HG03457 (cell line): ENCODE measurements around the gene PPP2R5C.
"Not testable (repeated sequence)": the region's sequence is repeated elsewhere in the genome, so short reads cannot be mapped to it uniquely, and the experiment has no call there.

ENCODE experiments used
- ATAC-seq: cut with Tn5 transposase; IDR thresholded peaks from one replicate; pipeline ENCODE4 v1.9.1; 2021; ENCODE audit warnings: moderate number of reproducible peaks; ENCODE audit not compliant: unreplicated experiment

The PPP2R5C gene

DNA sequence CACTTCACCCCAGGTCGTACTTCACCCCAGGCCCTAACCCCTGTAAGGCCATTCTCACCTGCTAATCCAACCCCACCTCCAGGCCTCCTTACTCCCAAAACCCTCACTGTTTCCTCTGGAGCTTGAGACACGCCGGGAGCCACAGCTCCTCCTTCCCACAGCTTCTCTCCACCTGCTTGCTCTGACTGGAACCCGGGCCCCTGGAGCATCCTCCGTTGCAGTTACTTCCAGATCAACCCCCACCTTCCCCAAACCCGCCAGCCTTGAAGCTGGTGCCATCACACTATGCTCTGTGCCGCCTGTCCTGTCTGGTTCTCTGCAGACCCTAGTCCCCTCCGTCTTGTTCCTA lies 34.6 kb upstream of the PPP2R5C start:
- no peak for ATAC-seq

DNA sequence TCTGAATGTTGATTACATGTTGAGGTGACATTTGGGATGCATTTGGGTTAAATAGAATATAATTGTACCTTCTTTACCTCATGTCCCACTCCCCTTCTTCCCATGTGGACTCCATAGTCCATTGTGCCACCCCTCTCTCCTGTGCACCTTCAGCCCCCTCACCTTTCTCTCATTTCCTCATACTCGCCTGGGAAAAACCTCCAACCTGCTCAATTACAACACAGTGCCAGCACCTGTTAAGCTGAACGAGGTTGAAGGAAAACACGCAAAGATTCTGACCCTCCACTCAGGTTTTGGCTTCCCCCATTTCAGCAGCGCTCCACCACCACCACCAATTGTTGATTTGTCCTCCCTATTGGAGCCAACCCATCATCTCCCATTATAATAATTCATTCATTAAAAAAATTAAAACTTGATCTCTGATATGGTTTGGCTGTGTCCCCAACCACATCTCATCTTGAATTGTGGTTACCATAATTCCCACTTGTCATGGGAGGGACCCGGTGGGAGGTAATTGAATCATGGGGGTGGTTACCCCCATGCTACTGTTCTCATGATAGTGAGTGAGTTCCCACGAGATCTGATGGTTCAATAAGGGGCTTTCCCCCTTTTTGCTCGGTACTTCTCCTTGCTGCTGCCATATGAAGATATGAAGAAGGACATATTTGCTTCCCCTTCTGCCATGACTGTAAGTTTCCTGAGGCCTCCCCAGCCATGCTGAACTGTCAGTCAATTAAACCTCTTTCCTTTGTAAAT lies 33.7 kb upstream of the PPP2R5C start:
- ATAC-seq: no peak

- ATAC-seq: no peak
Measured at GRCh38 chr14:101728367-101728742, 33.2 kb upstream of the PPP2R5C start.

GRCh38 chr14:101729382-101729781 lies 32.1 kb upstream of the PPP2R5C start:
- no peak for ATAC-seq

- ATAC-seq: not testable (repeated sequence)
Measured at GRCh38 chr14:101730157-101730556, 31.4 kb upstream of the PPP2R5C start.

DNA sequence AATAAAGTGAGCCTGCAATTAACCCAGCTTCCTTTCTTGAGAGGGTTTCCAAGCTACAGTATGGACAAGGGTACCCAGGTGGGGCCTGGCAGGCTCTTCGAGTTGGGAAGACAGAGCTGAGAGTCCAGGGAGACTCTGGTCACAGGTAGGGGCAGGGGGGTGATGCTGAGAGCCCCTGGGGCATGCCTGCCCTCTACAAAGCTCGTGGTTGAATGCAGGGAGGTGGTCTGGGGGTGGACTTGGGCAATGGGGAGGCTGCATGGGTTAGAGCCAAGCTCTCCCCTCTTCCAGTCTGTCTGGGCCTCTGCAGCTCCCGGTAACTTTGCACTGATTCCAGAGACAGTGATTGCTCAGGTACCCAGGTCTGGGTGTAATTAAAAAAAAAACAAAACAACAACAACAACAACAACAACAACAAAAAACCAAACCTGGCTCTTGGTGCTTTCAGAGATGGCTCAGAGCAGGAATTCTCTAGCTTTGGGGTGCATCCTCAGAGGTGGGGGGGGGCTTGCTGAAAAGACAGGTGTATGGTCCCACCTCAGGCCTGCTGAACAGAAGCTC lies 30.8 kb upstream of the PPP2R5C start:
- no peak for ATAC-seq

DNA sequence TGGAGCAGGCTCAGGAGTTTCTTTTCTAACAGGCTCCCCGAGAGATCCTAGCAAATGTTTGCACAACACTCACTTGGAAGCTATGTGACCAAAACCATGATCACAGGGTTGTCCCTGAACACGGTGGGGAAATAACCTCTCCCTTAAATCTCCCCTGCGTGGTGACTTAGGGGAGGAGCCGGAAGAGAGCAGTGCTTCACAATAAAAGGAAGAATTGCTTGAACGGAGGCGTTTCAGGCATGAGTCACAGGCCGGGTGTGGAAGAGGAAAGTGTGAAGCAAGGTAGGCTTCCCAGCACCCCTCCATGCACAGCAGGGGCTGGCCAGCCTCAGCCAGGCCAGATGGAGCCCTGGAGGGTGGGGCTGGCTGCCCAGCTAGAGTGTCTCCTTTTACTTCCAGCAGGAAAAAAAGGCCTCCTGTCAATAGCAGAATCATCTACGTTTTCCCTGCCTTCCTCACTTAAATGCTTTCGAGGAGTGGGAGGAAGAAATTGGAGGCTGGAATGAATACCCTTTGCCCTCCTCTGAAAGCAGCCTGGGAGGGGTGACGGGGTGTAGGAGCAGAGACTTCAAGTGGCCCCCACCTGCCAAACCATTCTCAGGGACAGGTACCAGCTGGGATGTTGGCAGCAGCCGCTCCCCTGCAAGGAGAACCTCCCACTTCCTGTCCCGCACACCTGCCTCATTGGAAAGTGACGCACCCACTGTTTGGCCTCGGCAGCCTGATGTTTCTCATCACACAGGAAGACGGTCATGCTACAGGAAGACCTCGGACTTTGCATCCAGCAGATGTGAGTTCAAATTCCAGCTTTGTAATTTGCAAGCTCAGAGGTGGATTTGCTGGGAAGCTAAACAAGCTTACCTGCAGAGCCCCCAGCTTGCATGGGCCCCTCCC lies 30.1 kb upstream of the PPP2R5C start:
- peak; percentile 56 for ATAC-seq

GRCh38 chr14:101732118-101732517 lies 29.4 kb upstream of the PPP2R5C start:
- ATAC-seq: no peak

GRCh38 chr14:101733211-101733610 lies 28.3 kb upstream of the PPP2R5C start:
- no peak for ATAC-seq

- no peak for ATAC-seq
Measured at GRCh38 chr14:101734246-101734847, 27.2 kb upstream of the PPP2R5C start.

DNA sequence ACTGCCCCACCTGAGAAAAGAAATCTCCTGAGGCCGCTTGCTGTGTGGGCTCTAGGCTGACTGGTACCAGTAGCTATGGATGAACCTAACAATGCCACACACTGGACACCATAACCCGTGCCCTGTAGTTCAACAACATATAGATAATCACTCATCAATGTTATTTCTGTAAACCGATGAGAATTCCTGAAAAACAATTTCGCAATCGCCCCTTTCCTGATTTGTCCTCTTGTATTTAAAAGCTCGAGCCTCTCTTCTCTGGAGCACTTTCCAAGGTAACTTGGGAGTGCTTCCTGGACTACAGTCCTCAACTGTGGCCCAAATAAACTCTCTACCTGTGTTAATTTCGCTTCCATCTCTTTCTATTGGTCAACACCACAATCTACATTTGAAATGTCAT lies 26.1 kb upstream of the PPP2R5C start:
- no peak for ATAC-seq

- no peak for ATAC-seq
Measured at GRCh38 chr14:101736071-101736470, 25.4 kb upstream of the PPP2R5C start.

- ATAC-seq: no peak
Measured at GRCh38 chr14:101736585-101736984, 24.9 kb upstream of the PPP2R5C start.

DNA sequence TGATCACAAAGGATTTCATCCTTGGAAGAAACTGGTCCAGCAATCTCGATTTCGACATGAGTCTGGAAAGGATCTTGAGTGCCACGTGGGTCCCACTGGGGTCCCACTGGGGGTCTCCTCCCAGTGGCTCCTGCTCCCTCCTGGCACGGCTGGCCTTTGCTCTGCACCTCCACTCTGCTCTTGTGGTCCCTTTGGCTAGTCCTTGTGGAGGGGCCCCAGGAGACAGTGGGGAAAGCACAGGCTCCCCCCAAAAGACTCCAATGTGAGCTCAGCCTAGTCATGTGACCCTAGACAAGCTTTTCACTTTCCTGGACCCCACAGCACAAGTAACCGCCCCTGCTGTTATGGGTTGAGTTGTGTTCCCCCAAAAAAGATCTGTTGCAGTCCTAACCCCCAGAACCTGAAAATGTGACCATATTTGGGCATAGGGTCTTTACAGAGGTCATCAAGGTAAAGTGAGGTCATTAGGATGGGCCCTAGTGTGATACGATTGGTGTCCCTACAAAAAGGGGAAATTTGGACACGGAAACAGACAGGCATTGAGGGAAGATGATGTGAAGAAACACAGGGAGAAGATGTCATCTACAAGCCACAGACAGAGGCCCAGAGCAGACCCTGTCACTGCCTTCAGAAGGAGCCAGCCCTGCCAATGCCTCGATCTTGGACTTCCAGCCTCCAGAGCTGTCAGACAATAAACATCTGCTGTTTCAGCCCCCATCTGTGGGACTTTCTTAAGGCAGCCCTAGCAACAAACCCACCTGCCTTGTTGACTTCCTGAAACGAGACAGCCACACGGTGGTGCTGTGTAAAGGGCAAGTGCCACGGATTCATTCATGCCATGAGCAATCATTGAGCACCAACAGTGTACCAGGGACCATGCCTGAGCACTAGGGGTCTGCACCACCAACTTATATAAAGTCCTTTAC lies 23.8 kb upstream of the PPP2R5C start:
- ATAC-seq: no peak

- ATAC-seq: no peak
Measured at GRCh38 chr14:101738703-101739320, 22.7 kb upstream of the PPP2R5C start.

DNA sequence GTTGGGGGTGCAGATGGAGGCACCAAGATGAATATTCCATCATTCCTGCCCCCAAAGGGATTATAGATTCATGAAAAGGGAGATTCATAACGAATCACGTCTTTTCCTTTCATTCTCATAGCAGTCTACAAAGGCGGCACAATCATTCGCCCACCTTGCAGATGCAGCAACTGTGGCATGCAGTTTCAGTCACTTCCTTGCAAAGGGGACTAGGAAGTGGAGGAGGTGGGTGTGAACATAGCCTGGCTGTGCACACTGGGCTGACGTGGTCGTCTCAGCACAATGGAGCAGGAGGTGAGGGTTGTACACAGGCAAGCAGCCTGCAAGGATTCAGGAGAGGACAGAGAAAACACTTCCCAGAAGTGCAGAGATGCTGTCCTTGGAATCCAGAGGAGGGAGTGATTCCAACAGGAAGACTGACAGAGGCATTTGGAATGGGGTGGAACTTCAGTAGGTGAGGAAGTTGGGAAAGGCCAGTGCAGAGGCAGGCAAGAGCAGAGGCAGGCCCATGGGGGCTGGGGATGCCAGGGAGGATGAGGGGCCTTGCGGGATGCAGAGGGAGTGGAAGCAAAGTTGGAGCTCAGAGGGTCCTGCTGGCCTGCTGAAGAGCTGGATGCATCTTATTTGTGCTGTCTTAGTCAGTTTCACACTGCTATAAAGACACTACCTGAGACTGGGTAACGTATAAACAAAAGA lies 21.9 kb upstream of the PPP2R5C start:
- ATAC-seq: no peak

GRCh38 chr14:101740981-101741380 lies 20.5 kb upstream of the PPP2R5C start:
- no peak for ATAC-seq

GRCh38 chr14:101743701-101744100 lies 17.8 kb upstream of the PPP2R5C start:
- ATAC-seq: no peak

GRCh38 chr14:101744382-101744781 lies 17.1 kb upstream of the PPP2R5C start:
- not testable (repeated sequence) for ATAC-seq
